Effector memory CD8-positive, alpha-beta T cell (primary cell): ENCODE data around the gene TNMD.

Experiments used
- ATAC-seq: fragments of 150-1000 bp; cut with Tn5 transposase; replicated peaks from 2 replicates; pipeline ENCODE4 v1.10.0; 2021; ENCODE audit warnings: mild to moderate bottlenecking, moderate library complexity
- DNase-seq, 3 experiments: peaks; one replicate each; pipeline ENCODE4 v3.0.0; 2021
- H3K27ac Mint-ChIP-seq, 2 donors: one replicate each; pipeline ENCODE4 v1.8.0; 2022; ENCODE audit warnings: mild to moderate bottlenecking in 2 of 2, mixed read lengths in 2 of 2, moderate library complexity in 2 of 2
- H3K27me3 Mint-ChIP-seq, 2 donors: one replicate each; pipeline ENCODE4 v1.8.0; 2022; ENCODE audit warnings: mixed read lengths in 2 of 2
- H3K36me3 Mint-ChIP-seq: one replicate; pipeline ENCODE4 v1.8.0; 2022; ENCODE audit warnings: mild to moderate bottlenecking, moderate library complexity, mixed read lengths; ENCODE audit not compliant: insufficient read depth
- H3K4me1 Mint-ChIP-seq, 2 donors: one replicate each; pipeline ENCODE4 v1.8.0; 2022; ENCODE audit warnings: low read depth in 2 of 2, mixed read lengths in 2 of 2
- H3K4me3 Mint-ChIP-seq, 2 donors: one replicate each; pipeline ENCODE4 v1.8.0; 2022; ENCODE audit warnings: mild to moderate bottlenecking in 2 of 2, mixed read lengths in 2 of 2, moderate library complexity in 2 of 2
- H3K9me3 Mint-ChIP-seq, 2 donors: one replicate each; pipeline ENCODE4 v1.8.0; 2022; ENCODE audit warnings: mixed read lengths in 2 of 2

Gene TNMD

DNA sequence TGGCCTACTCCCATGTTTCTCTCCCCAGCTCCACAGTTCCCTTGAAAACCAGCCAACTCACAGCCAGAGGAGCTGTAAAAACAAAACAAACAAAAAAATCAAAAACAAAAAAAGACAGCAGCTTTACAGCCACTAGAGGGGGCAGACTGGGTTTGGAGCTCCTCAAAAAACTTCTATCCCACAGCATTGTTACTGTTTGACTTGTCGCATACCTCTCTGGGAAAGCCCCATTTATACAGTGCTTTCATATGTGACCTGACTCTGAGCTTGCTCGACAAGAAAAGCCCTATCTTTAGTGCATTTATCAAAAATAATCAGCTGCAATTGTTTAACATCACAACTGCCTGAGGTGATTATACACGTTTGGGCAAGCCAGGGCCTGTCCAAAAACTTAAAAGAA is 30.3 kb downstream of the TNMD start:
- H3K4me1 Mint-ChIP-seq: no peaks in the 10 kb centered on the region
- no peak for DNase-seq
- no peaks in the 10 kb centered on the region for H3K36me3 Mint-ChIP-seq
- peaks cover 0 to 10% of the 10 kb centered on the region in 2 donors for H3K27me3 Mint-ChIP-seq
- H3K4me3 Mint-ChIP-seq: no peak overlapping the region
- no peak overlapping the region for H3K27ac Mint-ChIP-seq
- H3K9me3 Mint-ChIP-seq: no peaks in the 10 kb centered on the region
- peak; percentile 44 for ATAC-seq

DNA sequence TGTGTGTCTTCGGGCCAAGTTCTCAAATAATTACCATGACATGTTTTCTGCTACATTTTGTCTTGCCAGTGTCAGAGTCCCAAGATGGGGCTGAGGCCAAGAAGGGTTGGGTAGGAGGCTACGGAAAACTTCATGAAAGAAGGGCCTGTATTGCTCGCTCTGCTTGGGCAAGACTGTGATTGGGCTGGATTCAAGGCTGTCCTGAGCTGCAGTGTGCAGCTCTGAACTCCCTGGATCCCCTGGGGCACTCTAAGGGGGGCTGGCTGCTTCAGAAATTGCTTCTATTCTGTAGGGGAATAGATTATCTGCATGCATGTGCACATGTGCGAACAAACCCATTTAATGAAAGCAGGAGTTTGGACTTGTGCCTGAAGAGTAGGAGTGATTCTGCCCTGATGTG is 38.3 kb downstream of the TNMD start:
- no peak for ATAC-seq
- Mint-ChIP-seq H3K9me3 (no peaks in the 10 kb centered on the region), H3K4me1 (peaks cover 0 to 3% of the 10 kb centered on the region in 2 donors), H3K27me3 (no peaks in the 10 kb centered on the region), H3K27ac (no peak overlapping the region), H3K4me3 (no peak overlapping the region), H3K36me3 (no peaks in the 10 kb centered on the region)
- no peak for DNase-seq

DNA sequence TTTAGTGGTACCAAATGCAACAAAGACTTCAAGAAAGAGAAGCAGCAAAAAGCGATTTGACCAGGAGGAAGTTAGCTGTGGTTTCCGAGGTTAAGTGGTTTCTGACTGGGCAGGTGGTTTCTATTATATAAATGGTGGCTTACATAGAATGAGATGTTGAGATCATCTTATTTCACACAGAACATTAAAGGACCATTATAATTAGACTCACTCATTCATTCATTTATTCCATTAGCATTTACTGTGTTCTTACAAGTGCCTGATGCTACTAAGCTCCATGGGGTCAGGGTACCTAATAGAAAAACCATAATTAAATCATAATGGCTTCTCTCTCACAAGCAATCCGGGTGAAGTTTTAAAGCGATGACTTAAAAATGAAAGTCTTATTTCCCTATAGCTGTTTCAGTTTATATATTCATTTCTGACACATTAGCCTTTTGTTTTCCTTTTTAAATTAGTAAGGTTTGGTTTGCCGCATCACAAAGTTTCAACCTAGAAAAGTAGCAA is 41.3 kb downstream of the TNMD start:
- no peaks in the 10 kb centered on the region for H3K36me3 Mint-ChIP-seq
- no peaks in the 10 kb centered on the region for H3K27me3 Mint-ChIP-seq
- ATAC-seq: peak; percentile 40
- H3K4me3 Mint-ChIP-seq: no peak overlapping the region
- DNase-seq: no peak
- H3K27ac Mint-ChIP-seq: no peak overlapping the region
- peaks cover 0 to 3% of the 10 kb centered on the region in 2 donors for H3K4me1 Mint-ChIP-seq
- H3K9me3 Mint-ChIP-seq: no peaks in the 10 kb centered on the region

DNA sequence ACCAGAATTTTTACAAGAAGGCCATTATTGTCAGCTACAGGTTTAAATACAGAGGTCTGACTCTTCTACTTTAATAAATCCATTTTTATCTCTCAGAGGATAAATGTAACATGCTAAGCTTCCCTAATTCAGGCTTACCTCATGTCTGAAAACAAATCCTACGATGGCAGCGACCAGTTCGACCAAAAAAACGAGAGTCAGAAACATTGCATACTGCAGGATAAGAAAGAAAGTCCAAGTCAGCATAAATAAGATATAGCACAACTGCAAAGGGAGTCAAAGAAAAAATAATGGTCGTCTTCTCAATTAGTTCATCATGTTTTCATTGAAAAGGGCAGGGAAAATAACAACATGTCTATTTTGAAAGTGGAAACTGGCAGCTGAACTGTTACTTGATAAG is 50.3 kb downstream of the TNMD start:
- Mint-ChIP-seq H3K27ac (no peak overlapping the region), H3K4me1 (peaks cover 0 to 3% of the 10 kb centered on the region in 2 donors), H3K4me3 (no peak overlapping the region)

DNA sequence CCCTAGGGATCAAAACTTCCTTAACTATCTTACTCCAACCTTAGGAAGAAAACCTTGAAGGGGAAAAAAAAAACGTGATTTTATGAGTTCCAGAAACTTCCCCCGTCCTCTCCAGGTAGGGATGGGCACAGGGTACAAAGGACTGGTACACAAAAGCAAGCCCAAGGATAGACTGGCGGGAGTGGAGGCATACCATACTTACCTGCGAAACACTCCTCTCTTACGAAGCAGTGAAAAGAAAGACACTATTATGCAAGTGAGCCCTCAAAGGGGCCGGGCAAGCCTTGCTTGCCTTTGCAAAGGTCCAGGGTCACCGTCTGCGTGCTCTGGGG is 51.2 kb downstream of the TNMD start:
- DNase-seq: no peak
- peaks cover 0 to 3% of the 10 kb centered on the region in 2 donors for H3K4me1 Mint-ChIP-seq
- H3K4me3 Mint-ChIP-seq: peak overlapping the region; percentile 80 to 86
- peaks cover 7 to 16% of the 10 kb centered on the region in 2 donors for H3K27me3 Mint-ChIP-seq
- peaks cover 6% of the 10 kb centered on the region for H3K36me3 Mint-ChIP-seq
- peak overlapping the region; percentile 26 to 81 for H3K27ac Mint-ChIP-seq
- H3K9me3 Mint-ChIP-seq: no peaks in the 10 kb centered on the region
- no peak for ATAC-seq

More for the DNA sequence above, 50.3 kb downstream of the TNMD start:
- ATAC-seq (no peak), DNase-seq (no peak)
- H3K27me3 Mint-ChIP-seq: peaks cover 7 to 15% of the 10 kb centered on the region in 2 donors
- H3K36me3 Mint-ChIP-seq: peaks cover 6% of the 10 kb centered on the region
- H3K9me3 Mint-ChIP-seq: no peaks in the 10 kb centered on the region

DNA sequence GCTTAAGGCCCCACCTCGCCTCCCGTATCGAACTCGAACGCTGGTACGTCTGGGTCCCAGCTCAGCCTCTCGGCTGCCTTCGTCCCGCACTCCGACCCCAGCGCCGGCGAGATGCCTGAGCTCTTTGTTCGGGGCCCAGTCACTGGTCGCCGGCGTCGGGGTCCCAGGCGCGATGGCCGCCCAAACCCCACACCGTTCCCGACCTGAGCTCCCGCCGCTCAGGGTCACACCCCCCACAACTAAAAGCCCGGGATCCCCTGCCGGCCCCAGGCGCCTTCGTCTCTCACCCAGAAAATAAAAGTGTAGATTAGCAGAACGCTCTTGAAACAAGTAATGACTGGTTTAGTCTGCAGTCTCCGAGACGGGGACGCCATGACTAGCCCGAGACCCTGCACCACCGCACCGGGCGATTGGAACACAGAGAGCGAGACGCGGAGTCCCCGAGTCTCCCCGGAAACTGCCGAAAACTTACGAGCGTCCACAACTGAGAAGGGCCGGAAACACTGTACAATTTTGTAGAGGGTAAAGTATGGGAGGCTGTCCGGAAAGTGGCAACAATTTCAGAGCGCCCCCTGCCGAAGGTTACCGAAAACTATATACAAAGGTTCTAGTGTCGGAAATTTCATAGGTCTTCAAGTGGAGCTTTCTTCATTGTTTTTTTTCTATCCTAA is 51.7 kb downstream of the TNMD start, which contains the start of gene TSPAN6:
Gene TSPAN6 (minus strand): TSS at position 486 of the 671 bp plus-strand sequence. CDS start 112 bp downstream, at position 374.
- peak; percentile 40 to 47 (median 45) for DNase-seq
- peak; percentile 98 for ATAC-seq
- peaks cover 0 to 3% of the 10 kb centered on the region in 2 donors for H3K4me1 Mint-ChIP-seq
- peak within 1 kb of the TSS; percentile 26 to 81 for H3K27ac Mint-ChIP-seq
- peak within 1 kb of the TSS; percentile 80 to 86 for H3K4me3 Mint-ChIP-seq
- H3K9me3 Mint-ChIP-seq: no peaks in the 10 kb centered on the region
- peaks cover 6% of the 10 kb centered on the region for H3K36me3 Mint-ChIP-seq
- peaks cover 11 to 21% of the 10 kb centered on the region in 2 donors for H3K27me3 Mint-ChIP-seq

DNA sequence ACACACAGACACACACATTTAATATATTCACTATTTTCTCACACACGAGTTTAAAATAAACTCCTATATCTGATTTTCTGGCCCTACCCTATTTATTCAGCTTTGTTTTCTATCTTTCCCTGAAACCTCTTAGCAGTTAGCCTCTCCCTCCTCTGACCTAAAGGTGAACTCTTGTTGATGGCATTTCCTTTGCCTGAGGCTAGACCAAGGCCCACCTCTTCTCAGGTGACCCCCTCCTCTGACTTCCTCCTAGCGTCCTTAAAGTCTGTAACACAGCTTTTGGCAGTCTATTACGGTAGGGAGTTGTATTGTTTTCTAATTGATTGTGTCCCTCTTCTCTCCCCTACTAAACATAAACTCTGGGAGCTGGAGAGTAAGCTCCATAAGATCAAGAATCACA is 57.6 kb downstream of the TNMD start:
- Mint-ChIP-seq H3K4me3 (no peak overlapping the region), H3K36me3 (no peaks in the 10 kb centered on the region), H3K27ac (no peak overlapping the region), H3K9me3 (no peaks in the 10 kb centered on the region), H3K27me3 (peaks cover 21 to 31% of the 10 kb centered on the region in 2 donors), H3K4me1 (no peaks in the 10 kb centered on the region)
- no peak for DNase-seq
- no peak for ATAC-seq

DNA sequence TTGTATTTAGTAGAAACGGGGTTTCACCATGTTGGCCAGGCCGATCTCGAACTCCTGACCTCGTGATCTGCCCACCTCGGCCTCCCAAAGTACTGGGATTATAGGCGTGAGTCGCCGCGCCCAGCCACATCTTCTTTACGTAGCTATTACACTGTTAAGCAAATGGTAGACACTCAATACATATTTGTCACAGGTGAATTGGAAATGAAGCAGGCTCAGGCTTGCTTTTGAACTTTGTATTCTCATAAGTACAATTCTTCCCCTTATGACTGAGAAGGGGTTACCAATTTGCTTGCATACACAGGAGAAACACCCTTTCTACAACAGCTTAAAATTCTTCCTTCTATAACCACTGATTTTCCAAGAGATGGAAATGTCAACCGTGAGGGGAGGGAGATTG is 58.5 kb downstream of the TNMD start:
- Mint-ChIP-seq H3K36me3 (no peaks in the 10 kb centered on the region), H3K4me1 (no peaks in the 10 kb centered on the region), H3K27ac (no peak overlapping the region), H3K27me3 (peaks cover 21 to 31% of the 10 kb centered on the region in 2 donors), H3K4me3 (no peak overlapping the region), H3K9me3 (no peaks in the 10 kb centered on the region)
- ATAC-seq (no peak), DNase-seq (no peak)

DNA sequence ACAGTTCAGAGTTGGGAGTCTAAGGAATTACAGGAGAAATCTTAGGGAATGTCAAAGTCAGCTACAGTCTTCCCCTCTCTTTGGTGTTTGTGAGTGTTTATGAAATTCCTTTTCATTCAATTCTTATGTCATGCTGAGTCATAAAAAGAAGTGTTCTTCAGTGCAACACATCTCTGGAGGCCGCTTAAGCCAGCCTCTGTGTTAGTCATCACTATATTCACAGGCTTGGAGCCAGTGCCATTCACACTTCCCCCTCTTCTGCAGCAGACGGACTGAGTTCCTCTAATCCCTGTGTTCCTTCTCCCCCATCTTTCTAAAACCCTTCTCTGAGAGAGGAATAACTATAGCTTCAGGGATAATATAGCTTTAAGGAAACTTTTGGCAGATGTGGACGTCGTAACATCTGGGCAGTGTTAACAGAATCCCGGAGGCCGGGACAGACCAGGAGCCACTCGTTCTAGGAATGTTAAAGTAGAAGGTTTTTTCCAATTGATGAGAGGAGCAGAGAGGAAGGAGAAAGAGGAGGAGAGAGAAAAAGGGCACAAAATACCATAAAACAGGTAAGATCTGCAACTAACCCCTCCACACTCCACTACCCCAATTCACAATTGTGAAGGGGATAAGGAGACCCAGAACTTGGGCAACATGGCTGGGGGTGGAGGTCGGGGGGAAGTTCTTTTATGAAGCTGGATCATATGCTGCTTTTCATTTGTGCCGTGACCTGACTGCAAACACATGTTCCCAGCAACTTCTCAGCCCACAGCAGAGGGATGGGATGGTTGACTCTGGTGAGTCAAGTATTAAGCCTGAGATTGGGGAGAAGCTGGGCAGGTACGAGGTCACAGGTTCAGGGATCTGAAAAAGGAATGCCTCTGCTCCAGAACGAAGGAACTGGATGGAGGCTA is 59.5 kb downstream of the TNMD start, which contains the start of gene SRPX2:
Gene SRPX2 (plus strand): TSS at position 244 of the 905 bp plus-strand sequence. CDS start 2,124 bp downstream, outside the sequence.
- no peak within 1 kb of the TSS for H3K27ac Mint-ChIP-seq
- ATAC-seq: no peak
- H3K9me3 Mint-ChIP-seq: no peaks in the 10 kb centered on the region
- no peaks in the 10 kb centered on the region for H3K4me1 Mint-ChIP-seq
- peaks cover 21 to 30% of the 10 kb centered on the region in 2 donors for H3K27me3 Mint-ChIP-seq
- H3K4me3 Mint-ChIP-seq: no peak within 1 kb of the TSS
- H3K36me3 Mint-ChIP-seq: no peaks in the 10 kb centered on the region
- no peak for DNase-seq

DNA sequence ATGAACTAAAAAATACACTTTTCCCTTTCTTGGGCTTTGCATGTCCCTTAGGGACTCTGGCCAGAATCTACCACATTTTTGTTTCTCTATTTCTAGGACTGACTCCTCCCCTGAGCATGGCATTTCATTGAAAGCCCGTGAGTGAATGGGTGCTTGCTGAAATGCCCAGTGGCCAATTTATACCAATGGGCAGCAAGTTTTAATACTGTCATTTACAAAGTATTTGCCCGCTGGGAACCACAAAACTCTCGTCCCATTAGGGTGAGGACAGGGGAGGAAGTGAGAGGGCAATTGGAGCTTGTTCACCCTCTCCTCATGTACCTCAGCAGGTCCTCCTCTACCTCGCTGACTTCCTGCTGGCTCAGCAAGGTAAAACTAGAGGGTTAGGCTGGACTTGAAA is 60.4 kb downstream of the TNMD start:
- Mint-ChIP-seq H3K36me3 (no peaks in the 10 kb centered on the region), H3K4me1 (no peaks in the 10 kb centered on the region), H3K9me3 (no peaks in the 10 kb centered on the region), H3K27ac (no peak overlapping the region), H3K27me3 (peaks cover 14 to 21% of the 10 kb centered on the region in 2 donors), H3K4me3 (no peak overlapping the region)
- DNase-seq (no peak), ATAC-seq (no peak)

DNA sequence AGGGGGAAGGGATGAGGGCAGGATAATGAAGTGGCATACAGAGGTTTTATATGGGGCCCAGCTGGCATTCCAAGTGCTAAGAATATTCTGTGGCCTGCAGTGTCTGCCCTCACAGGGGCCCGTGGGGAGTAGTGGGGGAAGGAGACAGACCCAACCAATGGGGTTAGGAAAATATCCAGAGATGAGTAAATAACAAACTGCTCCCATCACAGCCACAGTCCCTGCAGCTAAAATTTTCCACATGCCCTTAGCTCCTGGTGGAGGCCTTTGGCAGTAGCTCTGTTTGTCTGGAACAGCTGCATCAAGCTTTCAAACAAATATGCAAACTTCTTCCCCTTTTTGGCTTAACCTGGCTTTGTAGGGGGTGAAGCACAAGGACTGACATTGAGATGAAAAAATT is 62.4 kb downstream of the TNMD start:
- Mint-ChIP-seq H3K27me3 (peaks cover 6 to 11% of the 10 kb centered on the region in 2 donors), H3K4me1 (no peaks in the 10 kb centered on the region), H3K4me3 (no peak overlapping the region), H3K27ac (no peak overlapping the region), H3K9me3 (no peaks in the 10 kb centered on the region), H3K36me3 (no peaks in the 10 kb centered on the region)
- DNase-seq (no peak), ATAC-seq (no peak)

DNA sequence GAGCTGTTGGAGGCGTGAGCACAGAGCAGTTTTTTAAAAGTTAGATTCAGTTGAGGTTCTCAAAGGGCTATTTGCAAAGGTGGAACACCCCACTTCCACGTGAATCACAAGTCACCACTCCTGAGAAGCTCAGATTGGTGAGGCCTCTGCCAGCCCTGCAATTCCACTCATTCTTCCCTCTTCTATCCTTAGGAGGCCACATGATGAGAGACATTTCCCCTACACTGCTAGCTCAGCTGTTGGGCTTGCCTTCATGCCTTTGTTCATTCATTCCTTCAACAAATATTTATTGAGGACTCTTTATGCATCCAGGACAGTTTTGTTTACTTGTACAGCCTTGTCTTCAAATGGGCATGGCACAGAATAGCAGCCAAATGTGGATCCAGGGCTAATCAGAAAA is 63.0 kb downstream of the TNMD start:
- no peak for ATAC-seq
- H3K27me3 Mint-ChIP-seq: peaks cover 6 to 11% of the 10 kb centered on the region in 2 donors
- no peaks in the 10 kb centered on the region for H3K4me1 Mint-ChIP-seq
- no peak overlapping the region for H3K27ac Mint-ChIP-seq
- H3K36me3 Mint-ChIP-seq: no peaks in the 10 kb centered on the region
- H3K9me3 Mint-ChIP-seq: no peaks in the 10 kb centered on the region
- DNase-seq: no peak
- no peak overlapping the region for H3K4me3 Mint-ChIP-seq

DNA sequence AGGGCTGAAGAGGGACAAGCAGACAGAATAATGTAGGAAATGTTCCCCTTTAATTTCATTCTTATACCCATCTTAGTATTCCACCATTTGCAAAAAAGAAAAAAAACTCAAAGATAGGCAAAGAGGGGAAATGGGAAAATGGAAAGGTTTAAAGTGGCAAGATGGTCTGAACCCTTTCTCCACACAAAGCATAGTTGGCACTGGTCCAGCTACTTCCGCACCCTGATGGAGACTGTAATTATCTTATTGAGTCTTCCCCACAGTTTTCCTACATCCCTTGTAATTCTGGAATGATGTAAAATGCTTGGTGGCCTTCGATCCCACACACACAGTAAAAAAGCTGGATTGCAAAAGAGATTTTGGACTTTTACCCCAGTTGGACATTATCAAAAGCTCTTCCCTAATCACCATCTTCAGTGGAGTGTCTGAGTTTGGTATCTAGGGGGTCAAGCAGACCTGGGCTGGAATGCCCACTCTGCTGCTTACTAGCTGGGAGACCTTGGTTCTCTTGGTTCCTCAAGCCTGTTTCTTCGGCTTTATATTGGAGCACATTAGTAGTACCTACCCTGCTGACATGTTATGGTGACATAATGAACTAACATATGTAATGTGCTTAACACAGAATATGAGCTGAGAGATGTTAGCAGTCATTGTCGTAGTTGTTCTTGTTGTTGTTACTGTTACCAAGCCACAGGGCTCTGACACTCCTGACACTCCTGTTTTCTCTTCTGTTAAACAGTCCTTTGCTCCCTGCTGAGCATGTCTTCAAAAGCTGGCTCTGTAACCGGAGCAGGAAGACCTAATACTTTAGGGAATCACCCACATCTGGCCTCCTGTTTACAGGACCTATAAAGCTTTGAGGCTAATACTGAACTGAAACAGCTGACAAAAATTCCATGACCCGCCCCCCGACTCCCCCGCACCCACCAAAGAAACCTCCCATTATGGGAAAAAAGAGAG is 64.0 kb downstream of the TNMD start:
- no peaks in the 10 kb centered on the region for H3K4me1 Mint-ChIP-seq
- no peaks in the 10 kb centered on the region for H3K36me3 Mint-ChIP-seq
- no peak for DNase-seq
- no peak for ATAC-seq
- H3K27me3 Mint-ChIP-seq: peaks cover 6 to 9% of the 10 kb centered on the region in 2 donors
- H3K4me3 Mint-ChIP-seq: no peak overlapping the region
- H3K27ac Mint-ChIP-seq: no peak overlapping the region
- H3K9me3 Mint-ChIP-seq: no peaks in the 10 kb centered on the region
